Middle frontal gyrus (tissue), 1 donor: ENCODE data around the gene DLGAP4.
"Not testable (repeated sequence)": the region's sequence is repeated elsewhere in the genome, so short reads cannot be mapped to it uniquely, and the experiment has no call there.

Source experiments
- DNase-seq: peaks from one replicate; pipeline ENCODE4 v3.0.0-alpha.2; 2015; ENCODE audit warnings: low spot score; ENCODE audit errors: extremely low spot score

The DLGAP4 gene

GRCh38 chr20:36491901-36492617 lies 185.9 kb downstream of the DLGAP4 start:
- DNase-seq = no peak

- DNase-seq = no peak
Observed at GRCh38 chr20:36493051-36493800, 187.1 kb downstream of the DLGAP4 start.

GRCh38 chr20:36493801-36494114 lies 187.6 kb downstream of the DLGAP4 start:
- no peak for DNase-seq

- DNase-seq = no peak
Observed at GRCh38 chr20:36496707-36497669, 190.8 kb downstream of the DLGAP4 start.

- no peak for DNase-seq
Observed at GRCh38 chr20:36497856-36498255, 191.7 kb downstream of the DLGAP4 start.

GRCh38 chr20:36498386-36499179 lies 192.4 kb downstream of the DLGAP4 start:
- no peak for DNase-seq

- no peak for DNase-seq
Observed at GRCh38 chr20:36499211-36499610, 193.1 kb downstream of the DLGAP4 start.

- DNase-seq = no peak
Observed at GRCh38 chr20:36499723-36500501, 193.8 kb downstream of the DLGAP4 start.

GRCh38 chr20:36501367-36502006 lies 195.3 kb downstream of the DLGAP4 start:
- DNase-seq = no peak

GRCh38 chr20:36504295-36504694 lies 198.2 kb downstream of the DLGAP4 start:
- no peak for DNase-seq

GRCh38 chr20:36506253-36506652 lies 200.1 kb downstream of the DLGAP4 start:
- no peak for DNase-seq

- no peak for DNase-seq
Observed at GRCh38 chr20:36507746-36508145, 201.6 kb downstream of the DLGAP4 start.

- DNase-seq = no peak
Observed at GRCh38 chr20:36519012-36519719, 213.0 kb downstream of the DLGAP4 start.

- no peak for DNase-seq
Observed at GRCh38 chr20:36519944-36520343, 213.8 kb downstream of the DLGAP4 start.

- DNase-seq = no peak
Observed at GRCh38 chr20:36521526-36521925, 215.4 kb downstream of the DLGAP4 start.

GRCh38 chr20:36522412-36522811 lies 216.3 kb downstream of the DLGAP4 start:
- DNase-seq = not testable (repeated sequence)

GRCh38 chr20:36523341-36523740 lies 217.2 kb downstream of the DLGAP4 start:
- DNase-seq = no peak

GRCh38 chr20:36525620-36526365 lies 219.7 kb downstream of the DLGAP4 start:
- no peak for DNase-seq
